ENCODE measurements around the gene LRGUK.

Gene LRGUK

GRCh38 chr7:134255814-134256213 lies 128.7 kb downstream of the LRGUK start:
- TF ChIP-seq CTCF (IDR thresholded peaks at IDR 0.05; ENCODE audit: borderline replicate concordance, insufficient read depth, low read depth, low read length) = no peak
- no peak overlapping the region for H3K4me3 ChIP-seq (ENCODE audit: low read depth, low read length)

GRCh38 chr7:134262322-134262721 lies 135.2 kb downstream of the LRGUK start:
- H3K4me3 ChIP-seq (ENCODE audit: low read depth, low read length) = no peak overlapping the region
- no peak for TF ChIP-seq CTCF (IDR thresholded peaks at IDR 0.05; ENCODE audit: borderline replicate concordance, insufficient read depth, low read depth, low read length)

GRCh38 chr7:134276951-134277350 lies 149.8 kb downstream of the LRGUK start:
- TF ChIP-seq CTCF (IDR thresholded peaks at IDR 0.05; ENCODE audit: borderline replicate concordance, insufficient read depth, low read depth, low read length) = no peak
- no peak overlapping the region for H3K4me3 ChIP-seq (ENCODE audit: low read depth, low read length)

- no peak for TF ChIP-seq CTCF (IDR thresholded peaks at IDR 0.05; ENCODE audit: borderline replicate concordance, insufficient read depth, low read depth, low read length)
Observed at GRCh38 chr7:134278502-134279153, 151.5 kb downstream of the LRGUK start.

GRCh38 chr7:134279336-134279735 lies 152.2 kb downstream of the LRGUK start:
- H3K4me3 ChIP-seq (ENCODE audit: low read depth, low read length) = no peak overlapping the region
- TF ChIP-seq CTCF (IDR thresholded peaks at IDR 0.05; ENCODE audit: borderline replicate concordance, insufficient read depth, low read depth, low read length) = no peak

More at GRCh38 chr7:134278502-134279153, 151.5 kb downstream of the LRGUK start:
- H3K4me3 ChIP-seq (ENCODE audit: low read depth, low read length) = no peak overlapping the region

GRCh38 chr7:134279898-134280297 lies 152.8 kb downstream of the LRGUK start:
- no peak for TF ChIP-seq CTCF (IDR thresholded peaks at IDR 0.05; ENCODE audit: borderline replicate concordance, insufficient read depth, low read depth, low read length)
- H3K4me3 ChIP-seq (ENCODE audit: low read depth, low read length) = no peak overlapping the region

- H3K4me3 ChIP-seq (ENCODE audit: low read depth, low read length) = no peak overlapping the region
- TF ChIP-seq CTCF (IDR thresholded peaks at IDR 0.05; ENCODE audit: borderline replicate concordance, insufficient read depth, low read depth, low read length) = no peak
Observed at GRCh38 chr7:134280508-134280907, 153.4 kb downstream of the LRGUK start.
